Hepatocyte (in vitro differentiated cells): Measurements from ENCODE around the gene CACNA1C. TPM values are rescaled to one million over a fixed set of nuclear protein-coding genes. Genes with fewer than 3 reads are reported as not detected.
A peak's percentile ranks its signal among the peaks of the same experiment; 100 is the strongest.

ENCODE experiments used
- DNase-seq: peaks from one replicate; pipeline ENCODE4 v3.0.0-alpha.2; 2016; ENCODE audit warnings: low spot score
- H2AFZ ChIP-seq: fragments of 200-600 bp; sonication (generic); 2 replicates; pipeline ENCODE4 v1.6.0; 2016; ENCODE audit warnings: antibody characterized with exemption, mild to moderate bottlenecking
- H3K27ac ChIP-seq: fragments of 200-600 bp; sonication (generic); 2 replicates; pipeline ENCODE4 v1.5.1; 2016; ENCODE audit warnings: mild to moderate bottlenecking
- H3K27me3 ChIP-seq: fragments of 200-600 bp; sonication (generic); 2 replicates; pipeline ENCODE4 v1.6.1; 2016
- H3K36me3 ChIP-seq: fragments of 200-600 bp; sonication (generic); replicated peaks from 2 replicates; pipeline ENCODE4 v1.5.1; 2016; ENCODE audit warnings: low read depth; ENCODE audit not compliant: insufficient read depth
- H3K4me1 ChIP-seq: fragments of 200-600 bp; sonication (generic); 2 replicates; pipeline ENCODE4 v1.5.1; 2016; ENCODE audit warnings: mild to moderate bottlenecking, moderate library complexity; ENCODE audit not compliant: insufficient read depth
- H3K4me2 ChIP-seq: fragments of 200-600 bp; sonication (generic); 2 replicates; pipeline ENCODE4 v1.6.0; 2016
- H3K4me3 ChIP-seq: fragments of 200-600 bp; sonication (generic); 2 replicates; pipeline ENCODE4 v1.5.1; 2016; ENCODE audit warnings: mild to moderate bottlenecking
- H3K79me2 ChIP-seq: fragments of 200-600 bp; sonication (generic); 2 replicates; pipeline ENCODE4 v1.6.0; 2017; ENCODE audit warnings: mild to moderate bottlenecking
- H3K9me2 ChIP-seq: fragments of 200-600 bp; sonication (generic); replicated peaks from 2 replicates; pipeline ENCODE4 v1.6.0; 2017; ENCODE audit warnings: mild to moderate bottlenecking; ENCODE audit not compliant: insufficient read depth
- H3K9me3 ChIP-seq: fragments of 200-600 bp; sonication (generic); 2 replicates; pipeline ENCODE4 v1.5.1; 2016; ENCODE audit warnings: low read depth, mild to moderate bottlenecking
- H4K20me1 ChIP-seq: fragments of 200-600 bp; sonication (generic); 2 replicates; pipeline ENCODE4 v1.6.0; 2016; ENCODE audit warnings: mild to moderate bottlenecking; ENCODE audit not compliant: insufficient read depth, poor library complexity, severe bottlenecking
- CTCF ChIP-seq: fragments of 200-600 bp; sonication (generic); IDR thresholded peaks from 2 replicates; pipeline ENCODE4 v1.5.1; 2016; ENCODE audit warnings: antibody characterized with exemption, mild to moderate bottlenecking; ENCODE audit not compliant: poor library complexity
- EZH2 ChIP-seq: fragments of 200-600 bp; sonication (generic); IDR thresholded peaks from 2 replicates; pipeline ENCODE4 v1.6.1; 2016; ENCODE audit warnings: antibody characterized with exemption, mild to moderate bottlenecking, borderline replicate concordance
- EZH2phosphoT487 ChIP-seq: fragments of 200-600 bp; sonication (generic); IDR thresholded peaks from one replicate; pipeline ENCODE4 v1.6.1; 2018; ENCODE audit warnings: antibody characterized with exemption, mild to moderate bottlenecking, low read depth, moderate library complexity; ENCODE audit not compliant: unreplicated experiment, severe bottlenecking
- WGBS: methylation state at CpG from one replicate; pipeline ENCODE4 v1.1.6; 2016; ENCODE audit warnings: low lambda C conversion rate; ENCODE audit errors: missing lambda C conversion rate; 5-methylcytosine and 5-hydroxymethylcytosine counted together
- polyA plus RNA-seq: library from polyadenylated mRNA; unstranded; fragments of >200 nt; fragmentation: Nextera tagmentation; extraction: Ambion mirVana; gene quantifications from 2 replicates; pipeline ENCODE4 v1.2.1, GENCODE V29; 2016
- total RNA-seq: library from RNA; depleted of rRNA; stranded (reverse); fragments of >200 nt; gene quantifications from 2 replicates; pipeline ENCODE4 v1.2.3, GENCODE V29; 2014

The CACNA1C gene
- total and polyA plus RNA-seq, 2 experiments from 2014 or later = 3.2 to 4.0 TPM

- Histone ChIP-seq H3K36me3 (no peaks in the 10 kb centered on the region), H3K27ac (peak overlapping the region; percentile 87), H3K79me2 (no peaks in the 10 kb centered on the region), H3K4me3 (no peak overlapping the region), H3K9me2 (no peaks in the 10 kb centered on the region), H2AFZ (no peak overlapping the region), H4K20me1 (no peaks in the 10 kb centered on the region), H3K4me2 (no peak overlapping the region), H3K4me1 (peaks cover 32% of the 10 kb centered on the region), H3K27me3 (no peaks in the 10 kb centered on the region), H3K9me3 (no peaks in the 10 kb centered on the region)
- WGBS = 90% methylated on average over 4 of the region's 4 CpGs
- TF ChIP-seq CTCF = no peak
- no peak for TF ChIP-seq EZH2
- TF ChIP-seq EZH2phosphoT487 = no peak
- DNase-seq = no peak
Observed at GRCh38 chr12:2334689-2335088, 281.9 kb downstream of the CACNA1C start.

DNA sequence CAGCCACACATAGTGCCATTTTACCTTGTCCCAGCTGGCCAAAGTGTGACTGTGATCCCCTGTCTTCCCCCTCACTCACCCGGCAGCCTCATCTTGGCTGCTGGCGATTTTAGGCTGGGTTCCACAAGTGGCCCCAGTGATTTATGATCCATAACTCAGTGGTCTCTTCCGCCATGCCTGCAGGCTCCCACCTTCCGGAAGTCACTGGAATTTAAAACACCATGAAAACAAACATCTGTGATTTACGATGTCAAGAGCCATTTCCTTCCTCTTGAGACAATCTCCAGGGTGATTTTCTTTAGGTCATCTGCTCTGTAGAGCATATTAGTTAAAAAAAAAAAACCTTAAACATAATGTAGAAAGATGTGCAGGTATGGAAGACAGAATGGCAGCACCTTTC, 282.3 kb downstream of the CACNA1C start:
- Histone ChIP-seq H3K4me1 (peaks cover 32% of the 10 kb centered on the region), H3K4me3 (no peak overlapping the region), H4K20me1 (no peaks in the 10 kb centered on the region), H3K4me2 (no peak overlapping the region), H3K27me3 (no peaks in the 10 kb centered on the region), H3K79me2 (no peaks in the 10 kb centered on the region), H2AFZ (no peak overlapping the region), H3K36me3 (no peaks in the 10 kb centered on the region), H3K9me3 (no peaks in the 10 kb centered on the region), H3K27ac (peak overlapping the region; percentile 87), H3K9me2 (no peaks in the 10 kb centered on the region)
- no peak for TF ChIP-seq CTCF
- TF ChIP-seq EZH2phosphoT487 = no peak
- no peak for TF ChIP-seq EZH2
- WGBS = 43% methylated on average over 5 of the region's 5 CpGs
- DNase-seq = no peak

DNA sequence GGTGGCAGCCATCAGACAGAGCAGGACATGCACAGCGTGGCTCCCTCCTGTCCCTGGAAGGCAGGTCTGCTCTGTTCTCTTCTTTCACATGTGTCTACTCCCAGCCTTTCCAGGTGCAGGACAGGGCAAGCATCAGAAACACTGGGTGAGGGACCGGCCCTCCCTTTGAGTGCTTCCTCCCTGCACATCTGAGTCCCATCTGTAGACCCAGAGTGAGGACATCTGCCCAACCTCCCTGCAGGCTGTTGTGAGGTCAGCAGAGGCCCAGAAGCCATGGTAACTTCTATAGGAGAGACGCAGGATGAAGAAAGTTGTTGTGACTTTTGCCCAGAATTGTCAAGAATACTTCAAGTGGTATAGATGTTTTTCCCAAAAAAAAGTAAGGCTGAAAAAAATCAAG, 282.7 kb downstream of the CACNA1C start:
- Histone ChIP-seq H3K9me3 (no peaks in the 10 kb centered on the region), H3K79me2 (no peaks in the 10 kb centered on the region), H3K36me3 (no peaks in the 10 kb centered on the region), H2AFZ (no peak overlapping the region), H3K4me2 (no peak overlapping the region), H3K9me2 (no peaks in the 10 kb centered on the region), H3K4me1 (peaks cover 32% of the 10 kb centered on the region), H3K27me3 (no peaks in the 10 kb centered on the region), H3K27ac (peak overlapping the region; percentile 87), H4K20me1 (no peaks in the 10 kb centered on the region), H3K4me3 (no peak overlapping the region)
- WGBS = 64% methylated on average over 3 of the region's 3 CpGs
- no peak for DNase-seq
- TF ChIP-seq CTCF (no peak), EZH2 (no peak), EZH2phosphoT487 (no peak)

DNA sequence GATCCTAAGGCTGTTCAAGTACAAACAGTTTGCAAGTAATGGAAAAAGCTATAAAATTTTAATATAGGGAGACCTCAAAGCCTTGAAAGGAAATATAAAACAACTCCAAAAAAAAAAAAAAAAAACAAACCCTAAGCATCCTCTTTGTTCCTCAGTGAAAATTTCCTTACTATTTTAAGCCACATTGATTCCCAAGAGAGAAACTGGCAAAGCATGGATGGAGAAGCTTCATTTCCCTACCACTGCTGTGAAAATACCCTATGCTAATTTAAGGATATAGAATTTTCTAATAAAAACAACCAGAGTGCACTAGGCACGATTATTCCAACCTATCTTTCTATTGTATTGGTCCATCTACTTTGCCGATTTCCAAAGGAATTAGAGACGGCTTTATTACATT, 283.1 kb downstream of the CACNA1C start:
- WGBS = 54% methylated on average over 3 of the region's 3 CpGs
- Histone ChIP-seq H3K36me3 (no peaks in the 10 kb centered on the region), H3K27ac (peak overlapping the region; percentile 87), H3K9me2 (no peaks in the 10 kb centered on the region), H3K4me2 (peak overlapping the region; percentile 48), H3K79me2 (no peaks in the 10 kb centered on the region), H4K20me1 (no peaks in the 10 kb centered on the region), H3K4me1 (peaks cover 32% of the 10 kb centered on the region), H3K9me3 (no peaks in the 10 kb centered on the region), H3K4me3 (no peak overlapping the region), H2AFZ (no peak overlapping the region), H3K27me3 (no peaks in the 10 kb centered on the region)
- DNase-seq = no peak
- TF ChIP-seq EZH2phosphoT487 (no peak), EZH2 (no peak), CTCF (no peak)
